ENCODE results near the gene SAPCD2.

SAPCD2 gene

GRCh38 chr9:137052293-137052692 lies 18.1 kb downstream of the SAPCD2 start:
- H3K27me3 ChIP-seq (replicated peaks in 2 of 5; ENCODE audit: control insufficient read depth in 4 of 5, insufficient read depth in 5 of 5, low read length in 4 of 5): peaks cover 0 to 84% (median 26%) of the 10 kb centered on the region in 5 experiments
- 90% methylated on average over 5 of the region's 8 CpGs for WGBS (ENCODE audit: insufficient coverage)
- H3K4me1 ChIP-seq (ENCODE audit: control extremely low read depth in 1 of 4, control insufficient read depth in 4 of 4, insufficient read depth in 4 of 4, low read length in 3 of 4): peaks cover 0 to 16% (median 15%) of the 10 kb centered on the region in 4 experiments
- DNase-seq: no peak
- H3K36me3 ChIP-seq (ENCODE audit: control insufficient read depth in 4 of 4, insufficient read depth in 4 of 4, low read length in 3 of 4): no peaks in the 10 kb centered on the region
- CTCF ChIA-PET: interaction anchor here (0.5 to 1.9 kb wide), 5 partner anchors 9 to 174 kb away, joined by 3 to 11 read pairs (median 4); no protein-coding TSS in a partner anchor
- H3K9me3 ChIP-seq (ENCODE audit: control extremely low read depth in 1 of 5, control insufficient read depth in 4 of 5, insufficient read depth in 2 of 5, low read depth in 1 of 5, low read length in 4 of 5): no peaks in the 10 kb centered on the region
- POLR2A ChIA-PET: no interaction called here
- H3K4me3 ChIP-seq (ENCODE audit: control insufficient read depth in 1 of 7, extremely low read depth in 1 of 7, insufficient read depth in 4 of 7, low read depth in 2 of 7, low read length in 6 of 7): no peak overlapping the region
- H3K27ac ChIP-seq (ENCODE audit: insufficient read depth in 1 of 2, low read depth in 1 of 2, low read length in 2 of 2, poor library complexity in 1 of 2, severe bottlenecking in 2 of 2): no peak overlapping the region

DNA sequence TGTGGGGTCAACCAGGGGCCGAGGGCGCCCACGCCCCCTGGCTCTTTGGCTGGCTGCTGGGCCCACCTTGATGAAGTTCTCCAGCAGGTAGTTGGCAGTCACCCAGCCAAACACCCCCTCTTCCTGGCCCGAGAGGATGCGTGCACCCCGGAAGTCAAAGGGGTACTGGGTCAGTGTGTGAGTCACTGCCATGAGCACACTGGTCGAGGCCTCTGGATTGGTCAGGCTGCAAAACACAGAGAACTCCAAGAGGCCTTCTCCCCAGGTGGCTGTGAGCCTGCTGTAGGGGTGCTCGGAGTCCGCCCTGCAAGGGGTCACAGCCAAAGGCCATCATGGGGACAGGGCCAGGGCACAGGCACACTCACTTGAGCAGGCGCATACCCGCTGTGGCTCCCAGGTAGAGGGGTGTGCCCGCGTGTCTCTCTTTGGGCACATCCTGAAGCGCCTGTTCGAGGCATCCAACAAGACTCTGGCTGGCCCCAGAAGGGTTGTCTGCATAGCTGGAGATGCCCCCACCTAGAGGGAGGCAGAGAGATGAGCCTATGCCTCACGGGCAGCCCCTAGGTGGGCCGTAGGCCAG lies 19.1 kb downstream of the SAPCD2 start:
- Histone ChIP-seq H3K36me3 (ENCODE audit: control insufficient read depth in 4 of 4, insufficient read depth in 4 of 4, low read length in 3 of 4) (no peaks in the 10 kb centered on the region), H3K4me1 (ENCODE audit: control extremely low read depth in 1 of 4, control insufficient read depth in 4 of 4, insufficient read depth in 4 of 4, low read length in 3 of 4) (peaks cover 0 to 24% (median 21%) of the 10 kb centered on the region in 4 experiments), H3K27ac (ENCODE audit: insufficient read depth in 1 of 2, low read depth in 1 of 2, low read length in 2 of 2, poor library complexity in 1 of 2, severe bottlenecking in 2 of 2) (no peak overlapping the region), H3K27me3 (replicated peaks in 2 of 5; ENCODE audit: control insufficient read depth in 4 of 5, insufficient read depth in 5 of 5, low read length in 4 of 5) (peaks cover 0 to 85% (median 26%) of the 10 kb centered on the region in 5 experiments), H3K9me3 (ENCODE audit: control extremely low read depth in 1 of 5, control insufficient read depth in 4 of 5, insufficient read depth in 2 of 5, low read depth in 1 of 5, low read length in 4 of 5) (no peaks in the 10 kb centered on the region), H3K4me3 (ENCODE audit: control insufficient read depth in 1 of 7, extremely low read depth in 1 of 7, insufficient read depth in 4 of 7, low read depth in 2 of 7, low read length in 6 of 7) (no peak overlapping the region)
- POLR2A ChIA-PET: no interaction called here
- no peak for DNase-seq
- 91% methylated on average over 17 of the region's 17 CpGs for WGBS (ENCODE audit: insufficient coverage)
- CTCF ChIA-PET: interaction anchor here (1.9 to 3.5 kb wide), 2 partner anchors 16 to 18 kb away, joined by 11 to 41 read pairs; partner anchors contain the start of gene SAPCD2

DNA sequence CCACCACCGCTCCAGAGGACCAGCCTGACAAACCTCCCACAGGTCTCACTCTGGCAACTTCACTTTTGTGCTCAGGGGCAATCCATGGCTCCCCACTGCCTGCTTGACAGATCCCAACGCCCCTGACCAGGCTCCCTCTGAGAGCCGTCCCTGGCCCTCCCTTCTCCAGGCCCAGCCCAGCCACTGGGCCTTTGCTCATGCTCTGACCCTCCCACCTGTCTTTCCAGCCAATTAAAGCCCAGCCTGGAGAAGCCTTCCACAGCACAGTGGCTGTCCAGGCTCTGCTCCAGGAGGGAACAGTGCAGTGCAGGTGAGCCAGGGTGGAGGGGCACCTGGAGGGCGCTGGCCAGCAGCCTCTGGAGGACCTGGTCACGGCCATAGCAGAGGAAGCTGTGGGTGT lies 19.8 kb downstream of the SAPCD2 start:
- WGBS (ENCODE audit: insufficient coverage): 93% methylated on average over 4 of the region's 5 CpGs
- H3K27me3 ChIP-seq (replicated peaks in 2 of 5; ENCODE audit: control insufficient read depth in 4 of 5, insufficient read depth in 5 of 5, low read length in 4 of 5): peaks cover 0 to 82% (median 26%) of the 10 kb centered on the region in 5 experiments
- H3K4me3 ChIP-seq (ENCODE audit: control insufficient read depth in 1 of 7, extremely low read depth in 1 of 7, insufficient read depth in 4 of 7, low read depth in 2 of 7, low read length in 6 of 7): no peak overlapping the region
- no peaks in the 10 kb centered on the region for H3K9me3 ChIP-seq (ENCODE audit: control extremely low read depth in 1 of 5, control insufficient read depth in 4 of 5, insufficient read depth in 2 of 5, low read depth in 1 of 5, low read length in 4 of 5)
- H3K4me1 ChIP-seq (ENCODE audit: control extremely low read depth in 1 of 4, control insufficient read depth in 4 of 4, insufficient read depth in 4 of 4, low read length in 3 of 4): peaks cover 0 to 28% (median 24%) of the 10 kb centered on the region in 4 experiments
- no peak for DNase-seq
- H3K36me3 ChIP-seq (ENCODE audit: control insufficient read depth in 4 of 4, insufficient read depth in 4 of 4, low read length in 3 of 4): no peaks in the 10 kb centered on the region
- CTCF ChIA-PET: interaction anchor here (3.5 kb wide), 1 partner anchor 18 kb away, joined by 41 read pairs; the partner anchor contains the start of gene SAPCD2
- POLR2A ChIA-PET: no interaction called here
- H3K27ac ChIP-seq (ENCODE audit: insufficient read depth in 1 of 2, low read depth in 1 of 2, low read length in 2 of 2, poor library complexity in 1 of 2, severe bottlenecking in 2 of 2): no peak overlapping the region

DNA sequence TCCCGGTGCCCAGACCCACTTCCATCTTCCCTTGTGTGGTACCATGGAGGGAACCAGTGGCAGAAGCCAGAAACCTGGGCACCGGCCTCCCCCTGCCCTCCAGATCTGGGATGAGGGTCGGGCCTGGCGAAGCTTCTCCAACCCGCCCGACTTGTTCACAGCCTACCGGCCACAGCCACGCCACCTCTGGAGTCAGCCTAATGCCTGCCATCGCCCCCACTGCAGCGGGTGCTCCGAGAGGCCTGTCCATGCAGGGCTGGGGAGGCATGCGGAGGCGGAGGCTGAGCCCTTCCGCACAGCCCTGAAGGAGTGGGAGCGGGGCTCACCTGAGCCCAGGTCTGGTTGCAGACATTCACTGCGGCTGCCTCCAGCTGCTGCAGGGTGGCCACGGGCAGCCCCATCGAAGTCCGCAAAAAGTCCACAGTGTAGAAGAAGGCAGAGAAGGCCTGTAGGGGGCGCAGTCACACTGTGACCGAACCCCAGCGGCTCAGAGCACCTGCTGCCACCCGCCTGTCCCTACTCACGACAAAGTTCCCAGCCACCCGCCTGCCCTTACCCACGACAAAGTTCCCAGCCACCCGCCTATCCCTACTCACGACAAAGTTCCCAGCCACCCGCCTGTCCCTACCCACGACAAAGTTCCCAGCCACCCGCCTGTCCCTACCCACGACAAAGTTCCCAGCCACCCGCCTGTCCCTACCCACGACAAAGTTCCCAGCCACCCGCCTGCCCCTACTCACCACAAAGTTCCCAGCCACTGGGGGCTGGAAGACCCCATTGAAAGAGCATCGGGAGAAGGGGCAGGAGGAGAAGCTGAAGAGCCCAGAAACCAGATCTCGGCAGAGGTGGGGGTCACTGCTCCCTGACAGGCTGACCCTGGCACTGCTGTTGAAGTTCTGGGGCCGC lies 20.6 kb downstream of the SAPCD2 start:
- CTCF ChIA-PET: interaction anchor here (0.9 to 3.5 kb wide), 5 partner anchors 11 to 21 kb away, joined by 3 to 41 read pairs (median 7); partner anchors contain the start of gene SAPCD2
- POLR2A ChIA-PET: no interaction called here
- H3K4me3 ChIP-seq (ENCODE audit: control insufficient read depth in 1 of 7, extremely low read depth in 1 of 7, insufficient read depth in 4 of 7, low read depth in 2 of 7, low read length in 6 of 7): no peak overlapping the region
- H3K27me3 ChIP-seq (replicated peaks in 2 of 5; ENCODE audit: control insufficient read depth in 4 of 5, insufficient read depth in 5 of 5, low read length in 4 of 5): peaks cover 0 to 75% (median 26%) of the 10 kb centered on the region in 5 experiments
- WGBS (ENCODE audit: insufficient coverage): 43% methylated on average over 36 of the region's 38 CpGs
- no peak overlapping the region for H3K27ac ChIP-seq (ENCODE audit: insufficient read depth in 1 of 2, low read depth in 1 of 2, low read length in 2 of 2, poor library complexity in 1 of 2, severe bottlenecking in 2 of 2)
- H3K4me1 ChIP-seq (ENCODE audit: control extremely low read depth in 1 of 4, control insufficient read depth in 4 of 4, insufficient read depth in 4 of 4, low read length in 3 of 4): peaks cover 0 to 36% (median 32%) of the 10 kb centered on the region in 4 experiments
- H3K9me3 ChIP-seq (ENCODE audit: control extremely low read depth in 1 of 5, control insufficient read depth in 4 of 5, insufficient read depth in 2 of 5, low read depth in 1 of 5, low read length in 4 of 5): no peaks in the 10 kb centered on the region
- peak in 2 of 3 donors; percentile 68 to 82 for DNase-seq
- no peaks in the 10 kb centered on the region for H3K36me3 ChIP-seq (ENCODE audit: control insufficient read depth in 4 of 4, insufficient read depth in 4 of 4, low read length in 3 of 4)

DNA sequence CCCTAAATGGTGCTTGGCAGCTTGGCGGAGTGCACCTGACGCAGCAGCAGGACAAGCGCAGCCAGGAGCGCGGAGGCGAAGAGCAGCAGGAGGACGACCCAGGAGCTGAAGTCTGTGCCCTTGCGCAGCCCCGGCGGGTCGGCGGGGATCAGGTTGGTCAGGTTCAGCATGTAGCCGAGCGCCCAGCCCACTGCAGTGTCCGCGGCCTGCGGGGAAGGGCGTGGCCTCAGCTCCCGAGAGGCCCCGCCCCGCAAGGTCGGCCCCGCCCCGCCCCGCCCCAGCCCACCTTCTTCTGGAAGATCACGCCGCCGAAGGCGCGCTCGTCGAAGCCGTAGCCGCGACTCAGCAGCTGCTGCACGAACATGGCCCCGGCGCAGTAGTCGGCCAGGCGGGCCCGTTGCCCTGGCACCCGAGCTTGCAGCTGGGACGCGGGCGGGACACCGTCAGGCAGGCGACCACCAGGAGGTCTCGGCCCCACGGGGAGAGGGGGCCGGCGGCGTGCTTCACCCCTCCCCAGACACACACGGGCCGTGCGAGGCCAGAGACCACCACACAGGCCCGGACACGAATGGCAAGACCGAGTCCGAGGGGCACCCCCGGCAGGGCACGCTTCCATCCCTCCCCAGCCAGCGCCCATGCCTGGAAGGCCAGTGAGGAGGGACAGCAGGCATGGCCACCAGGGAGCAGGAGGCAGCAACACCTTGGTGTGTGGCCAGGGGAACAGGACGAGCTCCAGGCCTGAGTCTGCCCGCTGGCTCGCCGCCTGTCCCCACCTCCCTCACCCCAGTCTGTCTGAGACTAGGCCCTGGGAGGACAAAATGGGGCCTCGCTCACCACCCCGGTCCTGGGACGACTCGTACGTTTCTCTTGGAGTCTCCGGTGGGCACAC lies 21.5 kb downstream of the SAPCD2 start:
- POLR2A ChIA-PET: no interaction called here
- CTCF ChIA-PET: interaction anchor here (0.9 to 3.5 kb wide), 5 partner anchors 11 to 20 kb away, joined by 3 to 41 read pairs (median 7); partner anchors contain the start of gene SAPCD2
- Histone ChIP-seq H3K27me3 (replicated peaks in 2 of 5; ENCODE audit: control insufficient read depth in 4 of 5, insufficient read depth in 5 of 5, low read length in 4 of 5) (peaks cover 0 to 66% (median 26%) of the 10 kb centered on the region in 5 experiments), H3K9me3 (ENCODE audit: control extremely low read depth in 1 of 5, control insufficient read depth in 4 of 5, insufficient read depth in 2 of 5, low read depth in 1 of 5, low read length in 4 of 5) (no peaks in the 10 kb centered on the region), H3K4me1 (ENCODE audit: control extremely low read depth in 1 of 4, control insufficient read depth in 4 of 4, insufficient read depth in 4 of 4, low read length in 3 of 4) (peaks cover 0 to 44% (median 37%) of the 10 kb centered on the region in 4 experiments), H3K36me3 (ENCODE audit: control insufficient read depth in 4 of 4, insufficient read depth in 4 of 4, low read length in 3 of 4) (no peaks in the 10 kb centered on the region), H3K27ac (ENCODE audit: insufficient read depth in 1 of 2, low read depth in 1 of 2, low read length in 2 of 2, poor library complexity in 1 of 2, severe bottlenecking in 2 of 2) (no peak overlapping the region), H3K4me3 (ENCODE audit: control insufficient read depth in 1 of 7, extremely low read depth in 1 of 7, insufficient read depth in 4 of 7, low read depth in 2 of 7, low read length in 6 of 7) (no peak overlapping the region)
- WGBS (ENCODE audit: insufficient coverage): 37% methylated on average over 53 of the region's 72 CpGs
- no peak for DNase-seq

GRCh38 chr9:137046088-137046787 lies 24.1 kb downstream of the SAPCD2 start, which contains the start of gene NPDC1:
Gene NPDC1 (minus strand): TSS chr9:137046177. CDS start chr9:137045989, 188 bp downstream.
- H3K9me3 ChIP-seq (ENCODE audit: control extremely low read depth in 1 of 5, control insufficient read depth in 4 of 5, insufficient read depth in 2 of 5, low read depth in 1 of 5, low read length in 4 of 5): no peaks in the 10 kb centered on the region
- peak within 1 kb of the TSS; percentile 51 to 85 (median 73) for H3K4me3 ChIP-seq (ENCODE audit: control insufficient read depth in 1 of 7, extremely low read depth in 1 of 7, insufficient read depth in 4 of 7, low read depth in 2 of 7, low read length in 6 of 7)
- ChIA-PET POLR2A (interaction anchor here (0.8 to 1.6 kb wide), 2 partner anchors 11 to 246 kb away, joined by 3 to 4 read pairs; no protein-coding TSS in a partner anchor), CTCF (interaction anchor here (0.7 to 2.2 kb wide), 17 partner anchors 8 to 252 kb away, joined by 3 to 48 read pairs (median 6); partner anchors contain the start of genes CCDC183 and SAPCD2)
- H3K27ac ChIP-seq (ENCODE audit: insufficient read depth in 1 of 2, low read depth in 1 of 2, low read length in 2 of 2, poor library complexity in 1 of 2, severe bottlenecking in 2 of 2): no peak within 1 kb of the TSS
- H3K27me3 ChIP-seq (replicated peaks in 2 of 5; ENCODE audit: control insufficient read depth in 4 of 5, insufficient read depth in 5 of 5, low read length in 4 of 5): peaks cover 0 to 39% (median 12%) of the 10 kb centered on the region in 5 experiments
- peaks cover 0 to 10% (median 3%) of the 10 kb centered on the region in 4 experiments for H3K36me3 ChIP-seq (ENCODE audit: control insufficient read depth in 4 of 4, insufficient read depth in 4 of 4, low read length in 3 of 4)
- peaks cover 0 to 50% (median 45%) of the 10 kb centered on the region in 4 experiments for H3K4me1 ChIP-seq (ENCODE audit: control extremely low read depth in 1 of 4, control insufficient read depth in 4 of 4, insufficient read depth in 4 of 4, low read length in 3 of 4)
- WGBS (ENCODE audit: insufficient coverage): under 1% methylated on average over 49 of the region's 57 CpGs
- DNase-seq: peak; percentile 72 to 86 (median 86)
